Measurements from ENCODE around the gene TAS2R38.

- TF ChIP-seq CTCF (IDR thresholded peaks at IDR 0.05; ENCODE audit: insufficient read depth, low read depth, low read length) (no peak), EZH2 (IDR thresholded peaks at IDR 0.05; ENCODE audit: insufficient read depth, low read length) (no peak)
Measured at GRCh38 chr7:141973673-141974072, at the start of gene TAS2R38.

Data from astrocyte (in vitro differentiated cells and primary cell).